Amygdala (tissue), 56 donors: Measurements from ENCODE around the gene BCL2.
A peak's percentile ranks its signal among the peaks of the same experiment; 100 is the strongest.

Experiments used
- DNase-seq, 56 donors: peaks; one replicate each; lab custom pipeline; 2025; lab: John Stamatoyannopoulos, UW

The BCL2 gene

DNA sequence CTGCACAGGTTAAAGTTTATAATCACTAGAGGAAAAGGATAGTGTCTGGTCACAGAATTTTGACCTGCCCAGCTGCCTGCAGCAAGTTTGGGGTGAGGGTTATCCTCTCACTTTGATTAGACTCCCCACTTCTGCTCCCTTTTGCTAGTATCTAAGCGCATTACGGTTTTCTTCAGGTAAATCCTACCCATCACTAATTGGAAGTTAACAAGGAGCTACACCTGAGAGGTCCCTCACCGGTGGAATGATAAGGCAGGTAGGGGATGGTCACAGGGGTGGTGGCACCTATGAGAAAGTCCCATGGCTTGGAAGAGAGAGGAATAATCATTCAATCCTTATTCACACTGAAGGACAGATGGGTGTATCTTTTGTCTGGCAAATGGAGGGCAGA is 7.6 kb downstream of the BCL2 start:
- DNase-seq: no peak

DNA sequence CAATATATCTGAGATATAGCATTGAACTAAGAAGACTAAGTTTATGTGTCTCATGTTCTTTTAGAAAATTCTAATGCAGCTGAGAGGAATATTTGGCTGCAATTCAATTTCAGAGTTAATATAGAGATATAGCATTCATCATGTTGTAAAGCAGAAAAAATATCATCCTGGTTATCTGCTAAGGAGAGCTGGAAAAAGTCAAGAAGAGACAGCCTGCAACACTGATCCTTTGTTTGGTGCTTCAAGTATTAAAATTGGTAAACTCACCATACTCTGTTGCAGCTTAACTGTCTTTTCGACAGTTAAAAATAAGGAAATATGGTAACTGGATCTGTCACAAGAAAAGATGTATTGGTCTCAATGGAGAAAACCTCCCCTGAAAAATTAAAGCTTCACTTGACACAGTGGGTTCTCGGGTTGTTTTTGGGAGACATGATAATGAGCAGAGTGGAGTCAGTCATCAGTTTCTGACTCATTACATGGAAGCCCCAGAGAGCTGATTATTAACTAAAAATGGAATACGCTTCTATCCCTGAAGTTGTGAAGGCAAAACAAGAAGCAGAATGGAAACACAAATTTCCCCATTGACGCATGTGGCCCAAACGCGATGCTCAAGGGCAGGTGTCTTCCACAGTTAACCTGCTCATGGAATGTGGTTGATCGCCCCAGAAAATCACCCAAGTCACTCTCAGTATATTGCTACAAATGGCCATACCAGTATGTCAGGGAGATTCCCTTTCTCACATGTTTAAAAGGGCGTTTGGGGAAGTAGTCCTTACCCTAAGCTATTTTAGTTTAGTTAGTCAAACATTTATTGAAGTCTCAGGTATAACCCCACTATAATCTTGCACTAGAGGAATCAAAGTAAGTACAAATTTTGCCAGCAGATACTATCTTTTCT is 8.2 kb downstream of the BCL2 start:
- DNase-seq: no peak

DNA sequence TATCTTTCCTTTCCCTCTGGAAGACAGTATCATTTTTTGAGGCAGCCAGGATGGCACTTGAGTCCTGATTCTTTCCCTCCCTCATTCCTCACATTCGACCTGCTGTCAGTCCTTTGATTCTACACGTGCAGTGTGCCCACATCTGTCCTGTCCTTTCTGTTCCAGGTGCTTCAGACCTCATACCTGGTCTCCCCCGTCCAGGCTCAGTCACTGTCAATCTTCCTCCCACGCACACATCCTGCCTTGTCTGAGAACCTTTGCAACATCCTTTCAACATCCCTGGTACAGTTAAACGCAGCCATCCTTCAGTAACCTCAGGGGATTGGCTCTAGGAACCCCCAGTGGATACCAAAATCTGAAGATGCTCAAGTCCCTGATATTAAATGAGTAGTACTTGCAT is 10.1 kb downstream of the BCL2 start:
- DNase-seq: no peak

DNA sequence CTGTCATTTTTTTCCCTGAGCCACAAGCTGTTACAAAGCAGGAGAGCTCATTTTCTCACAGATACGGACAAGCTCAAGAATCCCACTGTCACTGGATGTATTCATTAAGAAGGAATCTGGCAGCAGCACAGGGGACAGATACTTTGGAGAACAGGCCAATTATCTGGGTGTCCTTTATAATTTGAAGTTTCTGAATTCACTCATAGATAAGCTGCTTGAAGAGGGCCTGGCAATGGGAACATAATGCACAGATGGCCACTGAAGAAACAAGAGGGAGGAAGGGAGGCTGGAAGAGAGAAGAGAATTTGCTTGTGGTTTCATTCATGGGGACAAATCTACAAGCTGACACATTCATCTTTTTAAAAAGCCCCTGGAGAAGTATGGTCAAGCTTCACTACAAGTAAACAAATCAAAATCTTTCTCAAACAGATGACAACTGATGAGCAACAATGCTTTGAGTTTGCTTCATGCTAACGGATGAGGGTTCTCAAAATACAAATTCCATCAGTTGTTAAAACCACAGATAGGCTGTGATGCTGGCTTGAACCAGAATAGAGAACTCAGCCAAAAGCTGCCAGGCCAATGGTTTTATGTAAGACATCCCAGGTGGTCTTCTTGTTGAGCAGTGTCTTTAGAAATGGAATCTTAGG is 11.9 kb downstream of the BCL2 start:
- peak in 1 of 56 donors; percentile 41 for DNase-seq

DNA sequence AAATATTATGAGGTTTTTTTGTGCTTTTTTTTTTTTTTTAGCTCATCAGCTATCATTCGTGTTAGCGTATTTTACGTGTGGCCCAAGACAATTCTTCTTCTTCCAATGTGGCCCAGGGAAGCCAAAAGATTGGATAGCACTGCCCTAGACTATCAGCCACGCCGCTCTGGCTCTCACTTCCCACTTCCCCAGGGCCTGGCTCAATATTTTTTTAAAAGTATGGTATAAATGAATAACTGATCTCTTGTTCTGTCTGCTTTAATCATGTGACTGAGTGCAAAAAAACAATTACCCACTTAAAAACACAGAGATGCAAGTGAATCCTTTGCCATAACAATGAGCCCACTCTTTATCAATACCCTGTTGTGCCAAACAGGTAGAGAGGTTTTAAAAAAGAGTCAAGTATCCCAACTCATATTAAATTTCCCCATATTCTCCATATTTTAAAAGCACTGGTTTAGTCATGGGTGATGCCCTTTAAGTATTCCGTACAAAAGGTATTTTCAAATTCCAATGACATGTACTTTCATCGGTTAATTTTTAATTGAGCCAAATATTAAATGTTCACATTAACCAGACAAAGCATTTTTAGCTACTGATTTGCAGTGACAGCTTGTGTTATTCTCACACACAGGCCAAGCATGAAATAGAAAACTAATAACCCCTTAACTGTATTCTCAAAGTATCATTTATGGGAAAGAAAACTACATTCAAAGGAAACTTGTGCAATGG is 12.6 kb downstream of the BCL2 start:
- DNase-seq: no peak

DNA sequence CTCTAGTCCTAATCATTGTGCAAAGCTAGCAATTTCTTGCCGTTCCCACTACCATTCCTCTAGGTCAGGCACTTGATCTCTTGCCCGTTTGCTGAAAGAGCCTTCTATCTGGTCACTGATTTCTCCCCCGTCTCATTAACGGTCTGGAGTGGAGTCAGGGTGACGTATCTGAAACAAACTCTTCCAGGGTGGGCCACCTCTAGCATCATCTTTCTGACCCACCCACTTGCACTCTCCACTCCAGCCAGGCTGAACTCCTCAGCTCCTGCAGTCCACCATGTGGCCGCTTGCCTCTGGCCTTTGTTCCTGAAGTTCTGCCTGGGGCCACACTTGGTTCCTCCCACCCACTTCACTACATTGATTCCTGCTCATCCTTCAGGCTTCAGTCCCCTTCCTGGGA is 13.3 kb downstream of the BCL2 start:
- DNase-seq: no peak

DNA sequence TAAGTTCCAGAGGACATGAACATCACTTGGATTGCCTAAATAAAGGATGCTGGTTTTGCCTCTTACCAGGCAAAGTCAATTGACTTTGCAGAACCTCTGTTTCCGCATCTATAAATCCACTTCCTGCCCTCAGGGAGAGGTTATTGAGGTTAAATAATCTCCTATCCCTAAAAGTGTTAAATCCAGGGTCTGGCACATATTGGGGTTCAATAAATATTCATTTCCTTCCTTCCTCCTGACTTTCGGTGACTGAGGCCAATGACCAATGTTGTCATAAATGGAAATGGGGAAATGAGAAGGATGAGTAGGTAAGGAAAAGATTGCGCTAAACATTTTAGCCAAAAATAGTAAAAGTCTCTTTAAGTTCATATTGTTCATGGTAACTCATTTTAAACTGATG is 16.0 kb downstream of the BCL2 start:
- DNase-seq: no peak

DNA sequence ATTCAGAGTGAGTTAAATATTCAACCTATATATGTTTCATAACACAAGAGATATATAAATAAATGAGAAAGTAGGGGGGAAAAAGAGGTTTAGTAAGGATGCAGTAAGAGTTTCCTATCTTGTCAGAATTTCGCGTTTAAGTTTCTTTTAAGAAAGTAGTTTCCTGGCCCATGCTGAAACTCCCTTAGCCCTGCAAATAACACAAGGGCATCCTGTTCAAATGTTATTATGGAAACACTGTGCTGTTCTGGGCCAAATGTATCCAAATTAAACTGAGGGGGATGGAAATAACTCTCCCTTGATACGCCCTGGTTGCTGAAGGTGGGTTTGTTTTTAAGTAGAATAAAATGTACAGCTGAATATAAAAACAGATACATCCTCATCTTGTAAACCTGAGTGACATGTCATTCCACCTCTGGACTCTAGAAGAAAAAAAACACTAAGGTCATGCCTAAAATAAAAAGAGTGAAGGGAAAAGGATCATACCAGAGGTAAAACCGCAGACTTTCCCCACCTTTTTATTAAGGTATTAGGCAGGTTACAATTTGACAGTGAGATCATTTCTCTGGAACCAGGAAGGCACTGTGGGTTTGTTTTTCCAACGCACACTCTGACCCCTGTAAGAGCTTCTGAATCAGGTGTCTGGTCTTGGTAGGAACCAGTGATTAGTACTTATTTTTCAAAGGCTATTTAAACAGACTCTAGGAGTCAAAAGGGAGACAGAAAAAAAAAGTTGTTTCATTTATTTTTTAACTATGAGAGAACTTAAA is 16.7 kb downstream of the BCL2 start:
- no peak for DNase-seq

DNA sequence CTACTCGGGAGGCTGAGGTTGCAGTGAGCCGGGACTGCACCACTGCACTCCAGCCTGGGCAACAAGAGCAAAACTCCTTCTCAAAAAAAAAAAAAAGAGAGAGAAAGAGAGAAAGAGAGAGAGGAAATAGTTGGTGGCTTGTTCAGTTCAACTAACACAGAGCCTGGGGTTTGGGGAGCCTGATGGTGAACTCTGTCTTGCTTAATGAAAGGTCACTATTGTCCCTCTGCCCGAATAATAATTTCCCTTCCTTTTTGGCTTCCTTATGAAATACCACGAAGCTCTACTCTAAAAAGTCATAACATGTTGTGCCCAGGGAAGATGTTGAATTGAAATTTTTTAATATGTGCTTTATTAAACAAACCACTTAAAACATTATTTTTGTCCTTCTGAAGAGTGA is 17.3 kb downstream of the BCL2 start:
- DNase-seq: no peak

DNA sequence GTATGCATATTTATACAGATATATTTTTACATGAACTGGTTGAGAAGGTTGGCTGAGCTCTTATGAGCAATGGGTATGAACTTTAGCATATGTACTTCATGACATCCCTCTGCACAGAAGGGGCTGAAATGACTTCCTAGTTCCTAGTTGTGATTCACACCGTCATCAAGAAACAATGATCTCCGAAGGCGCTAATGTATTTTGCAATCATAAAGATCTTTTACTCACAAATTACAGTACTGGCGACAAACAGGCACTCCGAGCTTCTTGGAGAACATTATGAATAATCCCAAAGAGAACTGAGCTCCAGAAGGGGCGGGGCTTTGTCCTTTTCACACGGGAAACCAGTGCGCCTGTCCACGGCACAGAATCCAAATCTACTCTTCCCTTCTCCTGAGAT is 18.1 kb downstream of the BCL2 start:
- DNase-seq: no peak

DNA sequence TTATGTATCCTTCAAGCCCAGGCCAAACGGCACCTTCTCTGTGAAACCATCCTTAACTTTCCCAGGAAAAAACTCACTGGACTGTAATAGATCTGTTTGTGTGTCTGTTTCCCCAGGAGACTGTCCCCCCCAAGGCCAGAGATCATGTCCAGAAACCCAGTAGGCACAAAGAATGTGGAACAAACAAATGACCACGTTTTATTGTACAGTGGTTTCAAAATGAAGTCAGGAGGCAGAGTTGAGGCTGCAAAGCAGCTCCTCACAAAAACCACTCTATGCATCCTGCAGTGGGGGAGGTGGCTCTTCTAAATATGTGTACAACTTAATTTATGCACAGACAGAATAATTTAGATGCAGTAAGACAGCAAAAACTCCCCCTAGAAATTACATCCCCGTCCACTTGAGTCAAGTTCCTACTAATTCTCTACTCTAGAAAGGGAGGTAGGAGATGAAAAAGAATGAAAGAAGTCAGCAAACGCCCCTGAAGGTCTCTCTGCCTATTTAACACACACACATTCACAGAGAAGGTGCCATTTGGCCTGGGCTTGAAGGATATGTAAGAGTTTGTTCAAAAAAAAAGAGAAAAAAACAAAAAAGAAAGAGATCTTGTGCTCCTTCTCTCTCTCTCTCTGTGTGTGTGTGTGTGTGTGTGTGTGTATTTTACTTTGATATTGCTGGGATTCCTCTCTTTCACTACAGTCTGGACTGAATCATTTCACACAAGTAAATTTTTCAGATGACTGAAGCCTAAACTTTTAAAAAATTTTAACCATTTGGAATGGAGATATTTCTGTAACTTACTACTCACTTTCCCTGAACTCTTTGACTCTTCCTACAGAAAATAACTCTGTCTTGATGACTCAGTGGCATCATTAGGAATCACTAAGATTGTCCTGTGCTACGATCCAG is 19.5 kb downstream of the BCL2 start:
- DNase-seq: no peak

DNA sequence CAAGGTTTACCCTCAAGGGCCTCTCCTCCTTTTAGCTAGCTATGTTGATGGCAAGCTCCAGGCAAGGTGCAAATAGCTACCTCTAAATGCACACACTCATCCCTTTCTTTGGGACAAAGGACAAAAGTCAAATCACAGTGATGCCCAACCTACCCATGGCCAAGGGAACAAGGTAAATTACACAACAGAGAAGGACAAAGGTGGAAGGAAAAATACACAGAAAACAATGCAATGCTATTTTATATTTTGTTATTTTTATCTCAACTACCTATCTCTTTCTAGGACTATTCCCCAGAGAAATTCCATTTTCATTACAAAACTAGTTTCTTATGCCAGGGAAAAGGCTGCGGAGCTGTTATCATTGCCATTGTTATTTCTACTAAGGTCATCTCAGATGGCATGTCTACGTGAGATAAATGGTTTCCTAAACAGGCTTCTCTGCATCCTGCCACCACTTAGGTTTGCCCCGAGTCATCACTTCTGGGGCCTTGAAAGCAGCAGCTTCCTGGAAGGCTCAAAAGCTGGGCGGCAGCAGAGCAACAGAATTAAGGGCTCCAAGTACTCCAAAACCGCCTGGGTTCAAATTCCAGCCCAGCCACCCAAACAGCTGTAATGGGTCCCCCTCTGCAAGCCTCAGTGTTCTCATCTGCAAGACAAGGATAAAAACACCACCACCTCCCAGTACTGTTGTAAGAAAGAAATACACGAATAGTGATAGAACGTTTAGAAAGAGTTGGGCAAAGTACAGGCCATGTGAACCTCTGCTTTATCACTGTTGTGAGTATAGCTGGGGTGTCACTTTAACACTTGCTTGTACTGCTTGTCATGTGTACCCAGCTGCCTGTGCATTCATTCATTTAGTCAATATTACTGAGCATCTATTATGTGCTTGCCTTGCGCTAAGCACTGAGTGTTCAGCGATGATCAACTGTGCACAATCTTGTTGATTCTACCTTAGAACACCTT is 20.9 kb downstream of the BCL2 start:
- DNase-seq: no peak

DNA sequence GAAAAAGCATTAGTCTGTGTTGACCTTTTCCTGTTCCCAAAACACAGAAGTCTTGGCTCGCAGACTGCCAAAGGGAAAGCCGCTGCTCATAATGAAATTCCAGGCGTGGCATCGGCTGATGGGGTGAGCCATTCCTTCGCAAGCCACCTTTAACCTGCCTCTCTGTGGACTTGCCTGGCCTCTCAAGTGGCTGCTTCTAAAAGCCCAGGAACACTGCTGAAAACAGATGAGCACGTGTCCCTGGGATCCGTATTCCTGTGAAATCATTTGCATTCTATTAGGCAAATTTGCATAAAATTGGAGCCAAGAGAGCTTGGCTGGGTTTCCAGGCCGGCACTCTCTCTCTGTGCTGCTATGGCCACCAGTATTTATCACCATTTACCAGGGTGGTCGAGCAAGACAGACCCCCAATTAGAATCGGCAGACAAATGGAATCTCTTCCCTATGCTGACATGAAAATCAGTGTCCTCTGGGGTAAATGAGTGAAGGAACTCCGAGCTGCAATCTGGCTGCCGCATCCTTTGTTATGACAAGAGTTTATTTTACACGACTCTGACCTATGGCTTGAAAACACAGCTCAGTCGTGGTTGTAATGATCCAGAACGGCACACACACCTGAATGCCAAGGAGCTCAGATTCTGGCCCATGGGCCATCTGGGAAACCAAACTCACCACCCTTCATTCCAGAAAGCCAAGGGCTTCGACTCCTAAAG is 21.7 kb downstream of the BCL2 start:
- DNase-seq: peak in 26 of 56 donors; percentile 10 to 66 (median 28)

DNA sequence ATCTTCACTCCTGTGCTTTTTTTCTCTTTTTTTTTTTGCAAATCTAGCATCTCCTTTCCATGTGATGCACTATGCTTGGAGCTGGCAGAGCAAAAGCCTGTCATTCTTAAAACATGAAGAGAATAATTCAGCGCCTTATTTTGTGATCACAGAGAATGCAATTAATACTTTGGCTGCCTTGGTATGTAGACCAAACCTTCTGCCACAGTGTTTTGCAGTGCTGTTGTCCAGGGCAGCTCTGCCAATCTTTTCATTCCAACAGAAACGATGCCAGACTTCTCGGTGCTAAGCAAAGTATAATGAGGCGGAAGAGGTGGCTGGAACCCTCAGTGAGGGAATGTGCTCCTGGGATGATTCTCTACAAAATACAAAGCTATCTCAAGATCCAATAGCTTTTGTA is 25.6 kb downstream of the BCL2 start:
- DNase-seq: peak in 21 of 56 donors; percentile 9 to 68 (median 33)

DNA sequence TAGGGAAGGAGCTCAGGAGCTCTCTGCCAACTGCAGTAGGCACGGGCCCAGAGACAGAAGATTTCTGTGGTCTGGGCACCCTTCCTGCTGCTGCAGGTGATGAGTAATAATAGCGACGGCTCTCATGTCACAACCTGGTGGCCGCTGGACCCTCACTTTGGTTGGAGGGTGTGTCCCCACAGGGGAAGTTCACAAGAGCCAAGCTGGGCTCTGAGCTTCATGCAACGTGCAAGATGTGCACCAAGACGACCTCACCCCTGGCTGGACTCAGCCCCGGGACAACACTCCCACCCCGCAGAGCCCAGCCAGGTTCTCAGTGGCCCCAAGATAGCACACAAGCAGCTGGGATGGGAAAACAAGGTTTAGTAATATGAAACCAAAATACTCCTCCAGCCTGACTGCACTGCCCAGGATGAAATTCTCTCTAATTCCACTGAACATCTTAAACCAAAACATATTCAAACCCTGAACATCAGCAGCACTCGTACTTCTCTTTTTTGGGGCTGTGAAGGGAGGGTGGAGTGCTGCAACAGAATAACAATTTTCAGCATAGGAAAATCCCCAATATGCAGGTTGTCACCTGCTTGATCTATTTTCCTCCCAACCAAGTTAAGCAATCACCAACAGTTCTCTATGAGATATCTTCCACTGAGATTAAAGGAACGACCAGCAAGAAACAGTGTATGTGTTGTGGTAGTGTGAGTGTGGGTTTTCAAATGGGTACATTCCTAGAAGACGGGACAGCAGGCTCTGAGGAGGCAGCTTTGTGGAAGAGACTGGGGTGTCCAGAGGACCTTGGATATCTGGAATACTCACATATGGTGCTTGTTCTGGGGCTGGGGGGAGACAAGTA is 26.5 kb downstream of the BCL2 start:
- no peak for DNase-seq

DNA sequence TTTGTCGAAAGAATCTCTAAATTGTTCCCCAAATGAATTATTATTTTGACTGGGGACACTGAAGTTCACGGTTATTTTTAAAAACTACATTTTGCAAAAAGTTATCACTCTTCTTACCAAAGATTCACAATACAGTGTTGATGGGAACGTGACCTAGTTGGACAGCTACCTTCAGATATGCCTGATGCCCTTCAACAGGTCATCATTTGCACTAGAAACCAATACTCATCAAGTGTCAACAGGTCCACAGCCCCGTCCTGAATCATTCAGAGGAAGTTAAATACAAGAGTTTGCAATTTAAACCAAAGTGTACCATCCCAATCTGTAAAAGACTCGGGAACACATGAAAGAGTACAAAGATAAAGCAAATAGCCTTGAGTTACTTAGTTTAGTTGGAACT is 28.3 kb downstream of the BCL2 start:
- no peak for DNase-seq

DNA sequence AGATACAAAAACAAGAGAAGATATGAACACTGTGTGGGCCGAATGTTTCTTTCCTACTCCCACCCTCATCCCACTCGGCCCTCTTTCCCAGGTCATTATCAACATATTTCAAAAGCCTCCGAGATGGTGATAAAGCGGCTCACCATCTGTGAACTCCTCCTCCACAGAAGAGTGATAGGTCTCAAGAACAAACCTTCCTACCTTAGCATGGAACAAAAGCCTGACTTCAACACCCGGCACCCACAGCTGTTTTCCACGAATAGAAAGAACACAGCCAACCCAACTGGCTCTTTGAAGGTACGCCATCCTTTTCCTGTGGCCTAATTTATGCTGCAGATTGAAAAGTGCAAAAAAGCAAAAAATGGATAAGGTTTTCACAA is 28.8 kb downstream of the BCL2 start:
- peak in 4 of 56 donors; percentile 17 to 40 (median 36) for DNase-seq
